Choroid plexus epithelial cell (primary cell): ENCODE data around the gene TTC33.
"Not testable (repeated sequence)": the region's sequence is repeated elsewhere in the genome, so short reads cannot be mapped to it uniquely, and the experiment has no call there.

ENCODE experiments used
- DNase-seq: peaks from one replicate; pipeline ENCODE4 v3.0.0-alpha.2; 2010; ENCODE audit warnings: low read depth
- H3K4me3 ChIP-seq: 2 replicates; pipeline ENCODE4 v1.5.1; 2011; ENCODE audit warnings: low read depth, mild to moderate bottlenecking, control low read depth, low read length, moderate library complexity
- CTCF ChIP-seq: conservative IDR thresholded peaks from 2 replicates; pipeline ENCODE4 v1.5.1; 2011; ENCODE audit warnings: low read depth, mild to moderate bottlenecking, control low read depth, inconsistent platforms, low read length, moderate library complexity

The TTC33 gene

GRCh38 chr5:40660751-40661150 is 95.0 kb downstream of the TTC33 start:
- H3K4me3 ChIP-seq = no peak overlapping the region
- no peak for TF ChIP-seq CTCF
- DNase-seq = no peak

- DNase-seq = no peak
- no peak for TF ChIP-seq CTCF
- H3K4me3 ChIP-seq = no peak overlapping the region
Measured at GRCh38 chr5:40656766-40657165, 99.0 kb downstream of the TTC33 start.

GRCh38 chr5:40656091-40656490 is 99.7 kb downstream of the TTC33 start:
- peak; percentile 25 for DNase-seq
- H3K4me3 ChIP-seq = not testable (repeated sequence)

GRCh38 chr5:40655138-40655537 is 100.6 kb downstream of the TTC33 start:
- no peak overlapping the region for H3K4me3 ChIP-seq
- no peak for TF ChIP-seq CTCF
- no peak for DNase-seq

GRCh38 chr5:40654377-40654991 is 101.3 kb downstream of the TTC33 start:
- H3K4me3 ChIP-seq = no peak overlapping the region
- no peak for DNase-seq
- no peak for TF ChIP-seq CTCF

GRCh38 chr5:40653221-40654022 is 102.3 kb downstream of the TTC33 start:
- no peak for DNase-seq
- H3K4me3 ChIP-seq = no peak overlapping the region
- TF ChIP-seq CTCF = no peak

- no peak overlapping the region for H3K4me3 ChIP-seq
- TF ChIP-seq CTCF = no peak
Measured at GRCh38 chr5:40652441-40653220, 103.1 kb downstream of the TTC33 start.

More at GRCh38 chr5:40652441-40653220, 103.1 kb downstream of the TTC33 start:
- no peak for DNase-seq
